Neural cell (in vitro differentiated cells): ENCODE measurements around the gene MMP14. TPM values are rescaled to one million over a fixed set of nuclear protein-coding genes. Genes with fewer than 3 reads are reported as not detected.

Experiments used
- H2AFZ ChIP-seq: fragments of 200-600, 300-800 bp; sonication (generic), shearing (Covaris generic); 2 replicates; pipeline ENCODE4 v1.6.0; 2014; ENCODE audit warnings: low read depth, mild to moderate bottlenecking, antibody characterized with exemption, low read length, moderate library complexity
- H3F3A ChIP-seq: fragments of 200-600 bp; shearing (Covaris generic); 2 replicates; pipeline ENCODE4 v1.6.1; 2016; ENCODE audit warnings: mild to moderate bottlenecking, moderate library complexity, mixed read lengths, antibody characterized with exemption, low read length; ENCODE audit not compliant: insufficient read depth, poor library complexity, severe bottlenecking
- H3K27ac ChIP-seq: fragments of 200-600, 300-800 bp; sonication (generic), shearing (Covaris generic); 2 replicates; pipeline ENCODE4 v1.5.1; 2014; ENCODE audit warnings: mild to moderate bottlenecking, low read length, moderate library complexity
- H3K27me3 ChIP-seq: fragments of 300-800, 200-600 bp; sonication (generic), shearing (Covaris generic); 2 replicates; pipeline ENCODE4 v1.6.0; 2014; ENCODE audit warnings: mild to moderate bottlenecking, low read depth, low read length, moderate library complexity; ENCODE audit not compliant: insufficient read depth
- H3K36me3 ChIP-seq: fragments of 300-800, 200-600 bp; sonication (generic), shearing (Covaris generic); 2 replicates; pipeline ENCODE4 v1.5.1; 2014; ENCODE audit warnings: mild to moderate bottlenecking, antibody characterized with exemption, low read length, moderate library complexity; ENCODE audit not compliant: insufficient read depth
- H3K4me2 ChIP-seq: fragments of 300-800, 200-600 bp; sonication (generic), shearing (Covaris generic); 2 replicates; pipeline ENCODE4 v1.6.0; 2014; ENCODE audit warnings: mild to moderate bottlenecking, low read length
- H3K4me3 ChIP-seq: fragments of 300-800, 200-600 bp; sonication (generic), shearing (Covaris generic); 2 replicates; pipeline ENCODE4 v1.5.1; 2014; ENCODE audit warnings: mild to moderate bottlenecking, low read length, moderate library complexity
- H3K79me2 ChIP-seq: fragments of 200-600 bp; shearing (Covaris generic); replicated peaks from 2 replicates; pipeline ENCODE4 v1.6.0; 2014; ENCODE audit warnings: mild to moderate bottlenecking, low read length, moderate library complexity; ENCODE audit not compliant: insufficient read depth
- H3K9ac ChIP-seq: fragments of 300-800, 200-600 bp; sonication (generic), shearing (Covaris generic); 2 replicates; pipeline ENCODE4 v1.6.1; 2016; ENCODE audit warnings: mild to moderate bottlenecking, low read length, mixed read lengths
- H3K9me2 ChIP-seq: fragments of 200-600 bp; shearing (Covaris generic); 2 replicates; pipeline ENCODE4 v1.6.1; 2016; ENCODE audit warnings: mild to moderate bottlenecking, low read length, mixed read lengths; ENCODE audit not compliant: insufficient read depth
- H3K9me3 ChIP-seq: fragments of 200-600, 300-800 bp; sonication (generic), shearing (Covaris generic); 2 replicates; pipeline ENCODE4 v1.6.1; 2016; ENCODE audit warnings: mild to moderate bottlenecking, mixed run types, low read length, moderate library complexity, mixed read lengths
- H4K20me1 ChIP-seq: fragments of 200-600 bp; shearing (Covaris generic); 2 replicates; pipeline ENCODE4 v1.6.1; 2016; ENCODE audit warnings: mild to moderate bottlenecking, mixed run types; ENCODE audit not compliant: insufficient read depth
- EP300 ChIP-seq: fragments of 450-650 bp; conservative IDR thresholded peaks from 2 replicates; pipeline ENCODE4 v1.6.1; 2014; ENCODE audit warnings: antibody characterized with exemption, mild to moderate bottlenecking, moderate library complexity; ENCODE audit not compliant: poor library complexity, severe bottlenecking
- EZH2 ChIP-seq: fragments of 200-600, 300-800 bp; shearing (Covaris generic), sonication (generic); IDR thresholded peaks from 2 replicates; pipeline ENCODE4 v1.6.1; 2014; ENCODE audit warnings: antibody characterized with exemption, low read length, borderline replicate concordance, mild to moderate bottlenecking; ENCODE audit not compliant: insufficient read depth, poor library complexity, severe bottlenecking
- MXI1 ChIP-seq: fragments of 450-650 bp; conservative IDR thresholded peaks from 2 replicates; pipeline ENCODE4 v1.6.1; 2014; ENCODE audit warnings: antibody characterized with exemption, mild to moderate bottlenecking; ENCODE audit not compliant: poor library complexity, severe bottlenecking
- POLR2AphosphoS5 ChIP-seq: IDR thresholded peaks from 2 replicates; pipeline ENCODE4 v1.6.1; 2012
- RAD21 ChIP-seq: fragments of 450-650 bp; conservative IDR thresholded peaks from 2 replicates; pipeline ENCODE4 v1.6.1; 2014; ENCODE audit warnings: antibody characterized with exemption, mild to moderate bottlenecking, moderate library complexity
- SMC3 ChIP-seq: fragments of 450-650 bp; conservative IDR thresholded peaks from 2 replicates; pipeline ENCODE4 v1.6.1; 2014; ENCODE audit warnings: antibody characterized with exemption, mild to moderate bottlenecking, moderate library complexity; ENCODE audit not compliant: poor library complexity
- TAF1 ChIP-seq: IDR thresholded peaks from 2 replicates; pipeline ENCODE4 v1.6.1; 2012; ENCODE audit warnings: low read depth
- polyA plus RNA-seq: library from polyadenylated mRNA; depleted of rRNA; stranded (reverse); fragments of >200 nt; gene quantifications from 2 replicates; pipeline ENCODE4 v1.2.3, GENCODE V29; 2014
- TF ChIP-seq, protein P1 (sequence below): IDR thresholded peaks from 2 replicates; pipeline ENCODE4 v1.6.1; 2012; ENCODE audit warnings: borderline replicate concordance
- TF ChIP-seq, protein P2 (sequence below): fragments of 450-650 bp; IDR thresholded peaks from 2 replicates; pipeline ENCODE4 v1.5.1; 2014; ENCODE audit warnings: antibody characterized with exemption, mild to moderate bottlenecking, moderate library complexity; ENCODE audit not compliant: poor library complexity, severe bottlenecking

The MMP14 gene
- polyA plus RNA-seq, 1 donor from 2014 or later: 1.5 TPM

DNA sequence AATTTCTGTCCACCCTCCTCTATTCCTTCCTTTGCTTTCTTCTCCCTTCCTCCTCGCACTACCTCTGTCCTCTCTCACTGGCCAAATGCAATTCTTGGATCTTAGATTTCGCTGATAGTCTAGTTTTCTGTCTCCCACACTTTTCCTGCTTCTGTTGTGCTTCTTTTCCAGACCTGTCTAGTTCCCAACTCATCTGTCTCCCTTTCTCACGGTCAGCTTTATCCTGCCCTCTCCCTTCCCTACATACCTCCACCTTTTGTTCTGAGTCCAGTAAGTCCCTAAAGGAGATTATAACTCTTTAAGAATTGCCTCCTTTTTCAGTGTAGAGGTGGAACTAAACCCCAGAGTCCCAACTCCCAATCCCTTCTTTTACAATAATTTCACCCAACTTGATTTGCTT, 880 bp upstream of the MMP14 start:
- H3K9ac ChIP-seq: no peak overlapping the region
- no peak overlapping the region for H3K4me3 ChIP-seq
- H3K9me2 ChIP-seq: no peaks in the 10 kb centered on the region
- TF ChIP-seq POLR2AphosphoS5: no peak
- TF ChIP-seq, protein P1, sequence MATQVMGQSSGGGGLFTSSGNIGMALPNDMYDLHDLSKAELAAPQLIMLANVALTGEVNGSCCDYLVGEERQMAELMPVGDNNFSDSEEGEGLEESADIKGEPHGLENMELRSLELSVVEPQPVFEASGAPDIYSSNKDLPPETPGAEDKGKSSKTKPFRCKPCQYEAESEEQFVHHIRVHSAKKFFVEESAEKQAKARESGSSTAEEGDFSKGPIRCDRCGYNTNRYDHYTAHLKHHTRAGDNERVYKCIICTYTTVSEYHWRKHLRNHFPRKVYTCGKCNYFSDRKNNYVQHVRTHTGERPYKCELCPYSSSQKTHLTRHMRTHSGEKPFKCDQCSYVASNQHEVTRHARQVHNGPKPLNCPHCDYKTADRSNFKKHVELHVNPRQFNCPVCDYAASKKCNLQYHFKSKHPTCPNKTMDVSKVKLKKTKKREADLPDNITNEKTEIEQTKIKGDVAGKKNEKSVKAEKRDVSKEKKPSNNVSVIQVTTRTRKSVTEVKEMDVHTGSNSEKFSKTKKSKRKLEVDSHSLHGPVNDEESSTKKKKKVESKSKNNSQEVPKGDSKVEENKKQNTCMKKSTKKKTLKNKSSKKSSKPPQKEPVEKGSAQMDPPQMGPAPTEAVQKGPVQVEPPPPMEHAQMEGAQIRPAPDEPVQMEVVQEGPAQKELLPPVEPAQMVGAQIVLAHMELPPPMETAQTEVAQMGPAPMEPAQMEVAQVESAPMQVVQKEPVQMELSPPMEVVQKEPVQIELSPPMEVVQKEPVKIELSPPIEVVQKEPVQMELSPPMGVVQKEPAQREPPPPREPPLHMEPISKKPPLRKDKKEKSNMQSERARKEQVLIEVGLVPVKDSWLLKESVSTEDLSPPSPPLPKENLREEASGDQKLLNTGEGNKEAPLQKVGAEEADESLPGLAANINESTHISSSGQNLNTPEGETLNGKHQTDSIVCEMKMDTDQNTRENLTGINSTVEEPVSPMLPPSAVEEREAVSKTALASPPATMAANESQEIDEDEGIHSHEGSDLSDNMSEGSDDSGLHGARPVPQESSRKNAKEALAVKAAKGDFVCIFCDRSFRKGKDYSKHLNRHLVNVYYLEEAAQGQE: no peak
- no peak for TF ChIP-seq SMC3
- TF ChIP-seq MXI1: no peak
- TF ChIP-seq EZH2: no peak
- no peak for TF ChIP-seq TAF1
- TF ChIP-seq RAD21: no peak
- TF ChIP-seq EP300: no peak
- TF ChIP-seq, protein P2, sequence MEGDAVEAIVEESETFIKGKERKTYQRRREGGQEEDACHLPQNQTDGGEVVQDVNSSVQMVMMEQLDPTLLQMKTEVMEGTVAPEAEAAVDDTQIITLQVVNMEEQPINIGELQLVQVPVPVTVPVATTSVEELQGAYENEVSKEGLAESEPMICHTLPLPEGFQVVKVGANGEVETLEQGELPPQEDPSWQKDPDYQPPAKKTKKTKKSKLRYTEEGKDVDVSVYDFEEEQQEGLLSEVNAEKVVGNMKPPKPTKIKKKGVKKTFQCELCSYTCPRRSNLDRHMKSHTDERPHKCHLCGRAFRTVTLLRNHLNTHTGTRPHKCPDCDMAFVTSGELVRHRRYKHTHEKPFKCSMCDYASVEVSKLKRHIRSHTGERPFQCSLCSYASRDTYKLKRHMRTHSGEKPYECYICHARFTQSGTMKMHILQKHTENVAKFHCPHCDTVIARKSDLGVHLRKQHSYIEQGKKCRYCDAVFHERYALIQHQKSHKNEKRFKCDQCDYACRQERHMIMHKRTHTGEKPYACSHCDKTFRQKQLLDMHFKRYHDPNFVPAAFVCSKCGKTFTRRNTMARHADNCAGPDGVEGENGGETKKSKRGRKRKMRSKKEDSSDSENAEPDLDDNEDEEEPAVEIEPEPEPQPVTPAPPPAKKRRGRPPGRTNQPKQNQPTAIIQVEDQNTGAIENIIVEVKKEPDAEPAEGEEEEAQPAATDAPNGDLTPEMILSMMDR: no peak
- no peaks in the 10 kb centered on the region for H3F3A ChIP-seq
- H3K4me2 ChIP-seq: no peak overlapping the region
- peaks cover 37% of the 10 kb centered on the region for H3K27me3 ChIP-seq
- H3K27ac ChIP-seq: no peak overlapping the region
- peaks cover 4% of the 10 kb centered on the region for H3K79me2 ChIP-seq
- H4K20me1 ChIP-seq: no peaks in the 10 kb centered on the region
- peaks cover 5% of the 10 kb centered on the region for H3K36me3 ChIP-seq
- no peak overlapping the region for H2AFZ ChIP-seq
- H3K9me3 ChIP-seq: no peaks in the 10 kb centered on the region

DNA sequence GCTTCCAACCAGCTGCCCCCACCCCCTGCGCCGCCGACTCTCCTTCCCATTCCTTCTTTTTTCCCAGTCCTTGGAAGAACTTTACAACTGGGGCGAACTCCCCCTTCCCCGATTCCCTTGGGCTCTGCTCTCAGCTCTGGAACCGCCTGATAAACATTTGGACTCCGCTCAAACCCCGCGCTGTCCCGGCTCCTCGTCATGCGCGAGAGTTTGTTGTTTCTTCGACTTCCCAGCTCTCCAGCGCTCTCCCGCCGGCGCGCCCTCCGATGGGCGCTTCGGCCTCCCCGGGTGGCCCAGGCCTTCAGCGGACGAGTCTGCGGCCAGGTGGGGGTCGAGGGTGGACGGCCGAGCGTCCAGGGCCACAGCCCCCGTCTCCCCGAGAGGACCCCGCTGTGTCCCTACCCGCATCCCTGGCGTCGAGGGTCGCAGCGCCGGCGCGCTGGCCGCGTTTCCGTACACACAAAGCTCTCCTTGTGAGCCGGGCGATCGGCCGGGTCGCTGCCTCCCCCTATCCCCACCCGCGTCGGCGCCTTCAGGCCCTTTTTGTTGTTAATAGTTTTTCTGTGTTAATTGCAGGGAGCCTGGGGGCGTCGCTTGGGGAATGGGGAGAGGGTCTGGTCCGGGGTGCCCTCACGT, 847 bp downstream of the MMP14 start:
- H3K9me3 ChIP-seq: no peaks in the 10 kb centered on the region
- no peak overlapping the region for H3K9ac ChIP-seq
- H3K4me3 ChIP-seq: no peak overlapping the region
- H3K27me3 ChIP-seq: peaks cover 37% of the 10 kb centered on the region
- H2AFZ ChIP-seq: no peak overlapping the region
- H3K9me2 ChIP-seq: no peaks in the 10 kb centered on the region
- H3F3A ChIP-seq: no peaks in the 10 kb centered on the region
- TF ChIP-seq SMC3: no peak
- TF ChIP-seq EZH2: peak; percentile 81
- H3K4me2 ChIP-seq: no peak overlapping the region
- H3K27ac ChIP-seq: no peak overlapping the region
- peaks cover 5% of the 10 kb centered on the region for H3K36me3 ChIP-seq
- no peaks in the 10 kb centered on the region for H4K20me1 ChIP-seq
- no peaks in the 10 kb centered on the region for H3K79me2 ChIP-seq
